Measurements from ENCODE around the gene DMC1.
A peak's percentile ranks its signal among the peaks of the same experiment; 100 is the strongest.

The DMC1 gene

DNA sequence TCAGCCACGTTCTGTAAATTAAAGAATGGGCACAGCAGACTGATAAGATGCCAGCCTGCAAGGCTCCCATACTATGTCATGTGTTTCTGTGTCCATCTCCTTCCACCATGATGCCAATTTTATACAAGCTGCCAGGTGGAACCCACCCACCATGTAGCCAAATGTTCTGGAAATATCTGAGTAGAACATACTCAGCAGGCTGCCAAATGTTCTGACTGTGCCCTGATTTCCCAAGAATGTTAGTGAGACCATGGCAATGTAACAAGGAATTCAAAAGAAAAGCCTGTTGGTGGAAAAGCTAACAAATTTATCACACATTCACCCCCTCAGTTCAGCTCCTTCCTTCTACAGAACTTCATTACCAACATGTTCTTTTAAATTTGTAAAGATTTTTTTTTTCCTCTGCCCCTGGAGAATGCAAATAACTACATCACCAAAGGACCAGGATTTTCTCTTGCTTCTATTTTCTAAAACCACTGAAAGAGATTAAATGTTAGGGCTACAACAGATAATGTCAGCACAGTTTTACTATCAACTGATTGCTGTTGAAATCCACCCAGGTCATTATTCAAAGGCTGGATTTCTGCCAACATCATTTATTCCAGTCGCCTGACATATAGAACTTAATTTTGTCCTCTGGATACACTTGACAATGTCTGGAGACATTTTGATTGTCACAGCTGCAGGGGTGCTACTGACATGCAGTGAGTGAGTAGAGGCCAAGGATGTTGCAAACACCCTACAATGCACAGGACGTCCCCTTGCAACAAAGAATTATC, 3.1 kb downstream of the DMC1 start:
- DNase-seq: peak; percentile 12

- DNase-seq: no peak
Measured at GRCh38 chr22:38565441-38565840, 4.5 kb downstream of the DMC1 start.

GRCh38 chr22:38564669-38565068, 5.3 kb downstream of the DMC1 start:
- DNase-seq: no peak

- DNase-seq: no peak
Measured at GRCh38 chr22:38554281-38554680, 15.7 kb downstream of the DMC1 start.

GRCh38 chr22:38549101-38549894, 20.7 kb downstream of the DMC1 start:
- DNase-seq: no peak

GRCh38 chr22:38540701-38541100, 29.3 kb downstream of the DMC1 start:
- no peak for DNase-seq

DNA sequence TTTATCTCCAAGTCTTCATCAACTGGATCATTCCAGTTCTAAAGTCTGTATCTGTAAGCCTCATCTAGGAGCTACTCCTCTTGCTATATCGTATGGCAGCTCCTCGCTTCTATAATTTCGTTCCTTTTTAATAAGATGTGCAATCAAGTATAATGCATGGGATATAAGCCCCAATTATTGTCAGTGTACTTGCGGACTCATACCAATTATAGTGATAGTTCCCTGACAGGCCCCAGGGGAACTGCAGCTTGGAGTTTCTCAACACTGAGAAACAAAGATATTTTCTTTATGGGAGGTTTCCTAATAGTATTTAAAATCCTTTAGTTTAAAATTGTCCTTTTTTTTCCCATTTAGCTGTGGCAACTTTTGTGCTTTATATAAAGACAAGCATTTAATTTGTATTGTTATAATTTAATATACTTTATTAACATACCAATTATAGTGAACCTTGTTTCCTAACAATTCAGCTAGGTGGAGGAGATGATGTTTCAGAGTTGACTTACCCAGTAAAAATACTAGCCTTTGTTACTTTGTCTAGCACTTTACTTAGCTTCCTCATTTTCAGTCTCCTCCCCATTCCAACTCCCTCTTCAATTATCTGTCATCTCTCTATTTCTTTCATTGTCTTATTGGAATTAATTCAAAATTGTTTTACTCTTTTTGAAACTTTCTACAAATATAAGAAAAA, 38.6 kb downstream of the DMC1 start:
- no peak for DNase-seq

- no peak for DNase-seq
Measured at GRCh38 chr22:38524429-38524828, 45.6 kb downstream of the DMC1 start.

DNA sequence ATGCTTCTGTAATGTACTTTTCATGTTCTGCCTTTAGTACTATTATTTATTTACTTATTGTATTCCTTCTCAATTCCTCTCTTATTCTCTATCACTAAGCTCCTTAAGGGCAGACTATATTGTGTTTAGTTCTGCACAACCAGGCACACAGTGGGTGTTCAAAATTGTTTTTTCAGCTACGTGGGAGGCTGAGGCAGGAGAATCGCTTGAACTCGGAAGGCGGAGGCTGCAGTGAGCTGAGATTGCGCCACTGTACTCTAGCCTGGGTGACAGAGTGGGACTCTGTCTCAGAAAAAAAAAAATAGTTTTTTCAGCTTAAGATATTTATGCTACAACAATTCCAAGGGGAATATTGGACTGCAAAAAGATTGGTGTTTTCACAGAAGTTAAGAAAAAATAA, 46.5 kb downstream of the DMC1 start:
- no peak for DNase-seq

- no peak for DNase-seq
Measured at GRCh38 chr22:38523029-38523428, 47.0 kb downstream of the DMC1 start.

DNA sequence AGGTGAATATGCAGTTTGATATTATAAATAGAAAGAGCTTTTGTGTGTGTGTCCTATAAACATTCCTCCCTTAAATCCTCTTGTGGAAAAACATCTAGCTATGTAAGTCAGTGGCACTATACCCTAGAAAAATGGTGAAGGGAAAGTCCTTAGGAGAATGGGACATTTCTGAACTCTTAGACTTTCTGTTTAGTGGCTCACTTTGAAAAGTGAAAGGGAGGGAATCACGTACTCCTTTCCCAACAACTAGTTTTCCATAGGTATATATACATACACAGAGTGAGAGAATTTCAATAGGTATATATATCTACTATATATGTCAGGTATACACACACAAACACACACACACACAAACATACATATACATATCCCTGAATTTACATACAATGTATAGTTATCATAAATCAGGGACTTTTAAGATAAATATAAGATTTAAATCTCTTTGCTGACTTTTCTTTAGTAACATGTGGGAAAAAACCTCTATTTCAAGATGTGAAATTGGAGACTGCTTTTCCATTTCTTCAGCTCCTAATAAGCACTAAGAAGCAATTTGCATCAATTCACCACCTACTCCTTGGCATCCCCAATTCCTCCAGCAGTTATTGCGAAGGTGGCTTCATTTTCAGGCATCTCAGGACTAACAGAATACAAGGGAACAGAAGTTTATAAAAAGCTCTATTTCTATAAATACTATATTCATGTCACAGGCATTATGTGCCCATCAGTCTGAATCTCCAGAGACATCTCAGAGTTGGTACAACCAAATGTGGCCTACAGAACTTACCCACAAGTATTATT, 50.3 kb downstream of the DMC1 start:
- DNase-seq: no peak

GRCh38 chr22:38518620-38519019, 51.4 kb downstream of the DMC1 start:
- DNase-seq: no peak

GRCh38 chr22:38513063-38513462, 56.9 kb downstream of the DMC1 start:
- DNase-seq: peak; percentile 43

DNA sequence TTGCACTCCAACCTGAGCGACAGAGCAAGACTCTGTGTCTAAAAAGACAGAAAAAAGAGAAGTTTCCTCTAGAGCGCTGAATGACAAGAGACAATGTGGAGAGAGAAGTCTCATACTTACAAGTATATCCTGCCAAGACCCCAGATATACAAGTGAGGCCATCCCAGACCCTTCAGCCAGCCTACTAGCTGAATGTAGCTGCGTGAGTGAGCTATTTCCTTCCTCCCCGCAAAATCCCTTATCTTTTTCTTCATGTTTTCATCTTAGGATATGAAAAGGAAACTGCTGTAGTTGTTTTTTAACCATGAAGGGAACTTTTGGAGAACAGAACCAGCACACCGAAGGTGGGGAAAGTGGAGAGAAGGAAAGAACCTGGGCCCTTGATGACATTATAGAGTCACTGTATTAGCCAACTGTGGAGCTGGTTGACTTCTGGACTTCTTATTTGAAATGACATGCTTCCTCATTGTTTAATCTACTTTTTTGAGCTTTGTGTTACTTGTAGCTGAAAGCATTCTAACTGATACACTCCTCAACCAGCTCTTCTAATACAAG, 59.5 kb downstream of the DMC1 start:
- DNase-seq: no peak

GRCh38 chr22:38506118-38506962, 63.6 kb downstream of the DMC1 start, which contains the start of gene DDX17:
DDX17 (minus strand) TSS chr22:38506311.
- DNase-seq: peak; percentile 98

GRCh38 chr22:38505541-38506117, 64.4 kb downstream of the DMC1 start:
- DNase-seq: peak; percentile 50

DNA sequence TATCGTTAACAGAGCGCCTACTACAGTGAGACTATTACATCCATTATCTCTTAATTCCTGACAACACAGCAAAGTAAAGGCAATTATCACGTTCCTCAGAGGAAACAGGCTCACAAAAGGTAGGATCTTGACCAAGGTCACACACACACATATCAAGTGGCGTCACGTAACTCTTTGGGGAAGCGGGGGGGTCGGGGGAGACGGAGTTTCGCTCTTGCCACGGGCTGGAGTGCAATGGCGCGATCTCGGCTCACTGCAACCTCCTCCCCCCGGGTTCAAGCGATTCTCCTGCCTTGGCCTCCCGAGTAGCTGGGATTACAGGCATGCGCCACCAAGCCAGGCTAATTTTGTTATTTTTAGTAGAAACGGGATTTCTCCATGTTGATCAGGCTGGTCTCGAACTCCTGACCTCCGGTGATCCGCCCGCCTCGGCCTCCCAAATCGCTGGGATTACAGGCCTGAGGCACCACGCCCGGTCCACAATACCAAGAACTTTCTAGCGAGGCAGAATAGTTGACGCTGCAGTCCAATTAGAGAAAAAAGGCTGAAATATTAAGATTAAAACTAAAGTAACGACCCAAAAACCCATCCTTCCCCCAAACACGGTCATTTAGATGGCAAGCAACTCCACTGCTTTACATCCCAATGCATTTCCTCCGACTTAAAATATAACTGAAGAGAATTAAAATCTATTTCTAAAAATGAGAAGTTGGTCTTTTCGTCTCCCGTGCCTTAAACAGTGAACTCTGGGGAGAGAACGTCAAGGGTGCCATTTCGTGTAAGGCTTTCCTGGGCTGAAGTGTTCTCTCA, 65.0 kb downstream of the DMC1 start:
- peak; percentile 71 for DNase-seq

DNA sequence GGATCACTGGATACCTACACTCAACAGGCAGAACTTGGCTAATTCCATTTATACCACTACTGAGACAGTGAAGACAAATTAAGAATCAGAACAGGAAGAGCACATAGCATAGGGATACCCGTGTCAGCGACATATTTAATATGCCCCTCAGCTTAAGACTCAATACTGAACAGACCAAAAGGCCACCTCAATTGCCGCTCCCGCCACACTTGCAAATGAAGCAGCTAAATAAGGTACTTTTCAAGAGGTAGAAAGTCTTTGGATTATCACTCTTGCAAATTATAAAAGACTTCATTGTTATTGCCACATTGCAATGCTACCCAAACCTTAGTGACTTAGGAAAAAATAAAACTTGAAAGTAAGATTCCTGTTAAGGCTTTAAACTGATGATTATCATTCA, 67.0 kb downstream of the DMC1 start:
- DNase-seq: no peak

DNA sequence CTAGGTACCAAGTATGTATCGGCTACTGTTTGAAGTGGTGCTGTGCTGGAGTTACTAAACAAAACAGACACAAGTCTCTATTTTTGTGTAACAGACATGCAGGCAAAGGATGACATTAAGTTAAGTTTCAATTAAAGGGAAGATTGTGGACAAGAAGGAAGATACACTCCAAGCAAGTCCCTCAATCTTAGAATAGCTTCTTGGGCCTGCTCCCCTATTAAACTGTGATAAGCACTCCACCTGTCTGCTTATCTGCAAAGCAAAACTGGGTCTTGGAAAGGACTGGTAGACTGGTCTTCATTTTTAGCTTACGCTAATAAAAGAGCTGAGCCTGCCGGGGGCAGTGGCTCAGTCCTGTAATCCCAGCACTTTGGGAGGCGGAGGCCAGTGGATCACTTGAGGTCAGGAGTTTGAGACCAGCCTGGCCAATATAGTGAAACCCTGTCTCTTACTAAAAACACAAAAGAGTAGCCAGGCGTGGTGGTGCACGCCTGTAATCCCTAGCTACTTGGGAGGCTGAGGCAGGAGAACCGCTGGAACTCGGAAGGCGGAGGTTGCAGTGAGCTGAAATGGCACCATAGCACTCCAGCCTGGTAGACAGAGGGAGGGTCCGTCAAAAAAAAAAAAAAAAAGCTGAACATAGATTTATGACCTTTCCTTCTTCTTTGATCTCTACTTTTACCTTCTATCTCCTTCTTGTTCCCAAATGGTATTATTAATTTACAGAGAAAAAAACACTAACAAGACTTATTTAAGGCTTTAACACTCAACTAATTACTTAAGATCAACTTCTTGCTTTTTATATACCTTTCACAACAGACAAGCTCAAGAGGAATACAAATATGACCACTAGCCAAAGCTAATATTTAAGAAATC, 67.9 kb downstream of the DMC1 start:
- DNase-seq: peak; percentile 48
